Activated naive CD8-positive, alpha-beta T cell treated with anti-CD3 and anti-CD28 coated beads for 36 hours (primary cell): ENCODE measurements around the gene CUTA. TPM values are rescaled to one million over a fixed set of nuclear protein-coding genes. Genes with fewer than 3 reads are reported as not detected.
"Not testable (repeated sequence)": the region's sequence is repeated elsewhere in the genome, so short reads cannot be mapped to it uniquely, and the experiment has no call there.

Experiments used
- DNase-seq: peaks from one replicate; pipeline ENCODE4 v3.0.0; 2021
- H3K27ac Mint-ChIP-seq: one replicate; pipeline ENCODE4 v1.8.0; 2022; ENCODE audit warnings: mild to moderate bottlenecking, moderate library complexity, mixed read lengths
- H3K27me3 Mint-ChIP-seq: one replicate; pipeline ENCODE4 v1.8.0; 2022; ENCODE audit warnings: mild to moderate bottlenecking, mixed read lengths
- H3K36me3 Mint-ChIP-seq: one replicate; pipeline ENCODE4 v1.8.0; 2021; ENCODE audit warnings: mild to moderate bottlenecking, mixed read lengths
- H3K4me1 Mint-ChIP-seq: one replicate; pipeline ENCODE4 v1.8.0; 2021; ENCODE audit warnings: mixed read lengths
- H3K4me3 Mint-ChIP-seq: one replicate; pipeline ENCODE4 v1.8.0; 2022; ENCODE audit warnings: mild to moderate bottlenecking, moderate library complexity, mixed read lengths
- H3K9me3 Mint-ChIP-seq: one replicate; pipeline ENCODE4 v1.8.0; 2022; ENCODE audit warnings: mixed read lengths
- total RNA-seq, 2 experiments: library from RNA; stranded (reverse); gene quantifications; one replicate each; pipeline ENCODE4 v1.2.3, GENCODE V29; 2021

The CUTA gene
- total RNA-seq, 2 experiments from 2014 or later, result 125 to 126 TPM

DNA sequence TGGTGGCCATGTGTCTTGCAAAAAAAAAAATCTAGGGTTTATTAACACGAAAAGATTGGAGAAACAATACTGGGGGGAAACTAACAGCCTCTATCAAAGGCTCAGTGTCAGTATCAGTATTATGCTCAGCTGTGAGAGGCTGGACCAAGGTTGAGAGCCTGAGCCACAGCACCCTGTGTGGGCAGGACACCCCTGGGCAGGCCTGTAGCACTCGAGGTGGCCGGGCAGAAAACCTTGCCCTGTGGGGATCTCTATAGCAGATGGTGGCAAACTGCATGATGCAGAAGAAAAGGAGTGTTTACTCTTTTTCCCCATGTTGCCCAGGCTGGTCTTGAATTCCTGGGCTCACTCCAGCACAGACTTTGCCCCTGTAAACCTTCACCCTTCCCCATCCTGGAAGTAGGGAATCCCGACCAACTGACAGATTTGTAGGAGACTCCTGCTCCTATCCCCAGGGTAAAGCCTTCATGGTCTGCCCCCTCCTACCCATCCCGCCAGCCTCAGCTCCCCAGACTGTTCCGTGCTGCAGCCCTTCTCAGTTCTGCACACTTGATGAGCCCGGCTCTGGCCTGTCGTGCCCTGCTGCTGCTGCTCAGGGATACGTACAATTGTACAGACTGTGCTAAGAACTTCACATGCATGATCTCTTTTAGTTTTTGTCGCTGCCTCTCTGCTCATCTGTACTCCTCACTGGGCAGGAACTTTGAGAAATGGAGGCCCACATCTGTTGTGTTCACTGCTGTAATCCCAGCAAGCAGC lies 34.3 kb downstream of the CUTA start:
- Mint-ChIP-seq H3K4me3 (no peak overlapping the region), H3K27me3 (no peaks in the 10 kb centered on the region), H3K36me3 (no peaks in the 10 kb centered on the region), H3K9me3 (no peaks in the 10 kb centered on the region), H3K27ac (no peak overlapping the region), H3K4me1 (no peaks in the 10 kb centered on the region)
- DNase-seq, result no peak

GRCh38 chr6:33380272-33380981 lies 37.5 kb downstream of the CUTA start:
- Mint-ChIP-seq H3K27me3 (no peaks in the 10 kb centered on the region), H3K4me3 (no peak overlapping the region), H3K36me3 (no peaks in the 10 kb centered on the region), H3K9me3 (no peaks in the 10 kb centered on the region), H3K4me1 (peaks cover 3% of the 10 kb centered on the region), H3K27ac (peak overlapping the region; percentile 3)
- DNase-seq, result no peak

- H3K4me3 Mint-ChIP-seq, DNase-seq, H3K27me3 Mint-ChIP-seq, H3K9me3 Mint-ChIP-seq, H3K27ac Mint-ChIP-seq, H3K4me1 Mint-ChIP-seq, H3K36me3 Mint-ChIP-seq: not testable (repeated sequence)
Observed at GRCh38 chr6:33379184-33379583, 38.7 kb downstream of the CUTA start.

GRCh38 chr6:33377171-33377570 lies 40.7 kb downstream of the CUTA start:
- DNase-seq, result no peak
- H3K4me1 Mint-ChIP-seq, result peaks cover 10% of the 10 kb centered on the region
- H3K27ac Mint-ChIP-seq, result no peak overlapping the region
- no peaks in the 10 kb centered on the region for H3K27me3 Mint-ChIP-seq
- no peak overlapping the region for H3K4me3 Mint-ChIP-seq
- H3K9me3 Mint-ChIP-seq, result no peaks in the 10 kb centered on the region
- no peaks in the 10 kb centered on the region for H3K36me3 Mint-ChIP-seq

GRCh38 chr6:33375143-33375671 lies 42.7 kb downstream of the CUTA start:
- Mint-ChIP-seq H3K27me3 (no peaks in the 10 kb centered on the region), H3K27ac (no peak overlapping the region), H3K9me3 (no peaks in the 10 kb centered on the region), H3K4me3 (no peak overlapping the region), H3K4me1 (peaks cover 10% of the 10 kb centered on the region), H3K36me3 (no peaks in the 10 kb centered on the region)
- no peak for DNase-seq

- no peak overlapping the region for H3K4me3 Mint-ChIP-seq
- no peak for DNase-seq
Observed at GRCh38 chr6:33373960-33374910, 43.7 kb downstream of the CUTA start.

GRCh38 chr6:33372526-33373123 lies 45.3 kb downstream of the CUTA start:
- Mint-ChIP-seq H3K9me3 (no peaks in the 10 kb centered on the region), H3K36me3 (no peaks in the 10 kb centered on the region), H3K27ac (no peak overlapping the region), H3K27me3 (no peaks in the 10 kb centered on the region), H3K4me1 (peaks cover 10% of the 10 kb centered on the region), H3K4me3 (no peak overlapping the region)
- no peak for DNase-seq

More at GRCh38 chr6:33373960-33374910, 43.7 kb downstream of the CUTA start:
- H3K36me3 Mint-ChIP-seq, result no peaks in the 10 kb centered on the region
- no peak overlapping the region for H3K27ac Mint-ChIP-seq
- no peaks in the 10 kb centered on the region for H3K9me3 Mint-ChIP-seq
- H3K4me1 Mint-ChIP-seq, result peaks cover 10% of the 10 kb centered on the region
- no peaks in the 10 kb centered on the region for H3K27me3 Mint-ChIP-seq

- H3K27ac Mint-ChIP-seq, H3K4me3 Mint-ChIP-seq, DNase-seq: not testable (repeated sequence)
Observed at GRCh38 chr6:33371901-33372300, 46.0 kb downstream of the CUTA start.

DNA sequence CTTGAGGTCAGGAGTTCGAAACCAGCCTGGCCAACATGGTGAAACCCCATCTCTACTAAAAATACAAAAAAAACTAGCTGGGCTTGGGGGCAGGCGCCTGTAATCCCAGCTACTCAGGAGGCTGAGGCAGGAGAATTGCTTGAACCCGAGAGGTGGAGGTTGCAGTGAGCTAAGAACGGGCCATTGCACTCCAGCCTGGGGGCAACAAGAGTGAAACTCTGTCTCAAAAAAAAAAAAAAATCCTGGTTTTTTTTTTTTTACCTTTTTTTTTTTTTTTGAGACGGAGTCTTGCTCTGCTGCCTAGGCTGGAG lies 50.2 kb downstream of the CUTA start:
- not testable (repeated sequence) for H3K27me3 Mint-ChIP-seq, H3K4me3 Mint-ChIP-seq, H3K4me1 Mint-ChIP-seq, H3K36me3 Mint-ChIP-seq, DNase-seq, H3K27ac Mint-ChIP-seq, H3K9me3 Mint-ChIP-seq

More at GRCh38 chr6:33371901-33372300, 46.0 kb downstream of the CUTA start:
- H3K9me3 Mint-ChIP-seq, H3K36me3 Mint-ChIP-seq, H3K4me1 Mint-ChIP-seq, H3K27me3 Mint-ChIP-seq: not testable (repeated sequence)

DNA sequence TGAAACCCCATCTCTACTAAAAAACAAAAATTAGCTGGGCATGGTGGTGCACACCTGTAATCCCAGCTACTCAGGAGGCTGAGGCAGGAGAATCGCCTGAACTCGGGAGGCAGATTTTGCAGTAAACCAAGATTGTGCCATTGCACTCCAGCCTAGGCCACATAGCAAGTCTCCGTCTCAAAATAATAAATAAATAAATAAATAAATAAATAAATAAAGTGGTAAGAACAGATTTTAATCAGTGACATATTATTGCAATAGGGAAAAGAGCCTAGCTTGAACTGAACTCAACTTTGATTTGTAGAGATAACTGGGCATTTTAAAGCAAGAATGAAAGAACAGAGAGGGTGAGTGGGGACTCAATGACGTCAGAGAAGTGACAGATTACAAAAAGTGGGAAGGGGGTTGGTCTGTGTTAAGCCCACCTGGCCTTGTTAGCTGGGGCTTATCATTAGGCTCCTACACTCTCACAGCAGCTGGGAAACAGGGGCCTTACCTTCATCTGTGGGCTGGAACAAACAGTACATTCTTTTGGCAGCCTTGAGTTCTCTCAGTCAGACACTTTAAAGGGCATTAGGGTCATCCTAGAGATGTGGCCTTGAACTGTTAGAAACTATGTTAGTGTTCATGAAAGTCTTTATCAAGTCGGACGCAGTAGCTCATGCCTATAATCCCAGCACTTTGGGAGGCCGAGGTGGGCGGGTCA lies 50.7 kb downstream of the CUTA start:
- Mint-ChIP-seq H3K4me1 (no peaks in the 10 kb centered on the region), H3K27me3 (no peaks in the 10 kb centered on the region), H3K4me3 (no peak overlapping the region), H3K36me3 (no peaks in the 10 kb centered on the region), H3K9me3 (no peaks in the 10 kb centered on the region), H3K27ac (no peak overlapping the region)
- DNase-seq, result no peak

Other genes starting within 250 kb of the CUTA start
- gene COL11A2, start 225.6 kb downstream of the CUTA start, total RNA-seq, result 1 to 10 TPM; 1.0 to 1.1 TPM
- gene RXRB, start 217.4 kb downstream of the CUTA start, total RNA-seq, result 10 to 100 TPM; 40.4 to 42.1 TPM
- gene SLC39A7, start 217.2 kb downstream of the CUTA start, total RNA-seq, result 10 to 100 TPM; 51.0 to 55.6 TPM
- 10 to 100 TPM; 31.1 to 32.6 TPM for gene HSD17B8, start 213.5 kb downstream of the CUTA start, total RNA-seq
- 10 to 100 TPM; 35.3 to 35.8 TPM for gene RING1, start 209.6 kb downstream of the CUTA start, total RNA-seq
- gene VPS52, start 146.2 kb downstream of the CUTA start, total RNA-seq, result 10 to 100 TPM; 43.4 to 44.6 TPM
- gene RPS18, start 146.0 kb downstream of the CUTA start, total RNA-seq, result 1,000 to 10,000 TPM; 3,940 to 3,999 TPM
- 1 to 10 TPM; 1.8 to 2.1 TPM for gene B3GALT4, start 141.0 kb downstream of the CUTA start, total RNA-seq
- gene WDR46, start 128.9 kb downstream of the CUTA start, total RNA-seq, result 100 to 1,000 TPM; 105 to 107 TPM
- gene PFDN6, start 128.5 kb downstream of the CUTA start, total RNA-seq, result 100 to 1,000 TPM; 106 to 107 TPM
- 10 to 100 TPM; 15.0 to 17.7 TPM for gene RGL2, start 119.2 kb downstream of the CUTA start, total RNA-seq
- 100 to 1,000 TPM; 201 to 204 TPM for gene TAPBP, start 104.0 kb downstream of the CUTA start, total RNA-seq
- 1 to 10 TPM; 4.5 to 4.6 TPM for gene ZBTB22, start 100.4 kb downstream of the CUTA start, total RNA-seq
- gene DAXX, start 95.1 kb downstream of the CUTA start, total RNA-seq, result 10 to 100 TPM; 84.8 to 94.3 TPM
- gene KIFC1, start 26.3 kb downstream of the CUTA start, total RNA-seq, result 10 to 100 TPM; 74.1 to 76.9 TPM
- 10 to 100 TPM; 23.5 to 26.0 TPM for gene PHF1, start 7.1 kb downstream of the CUTA start, total RNA-seq
- 10 to 100 TPM; 26.4 to 29.3 TPM for gene SYNGAP1, start 2.0 kb upstream of the CUTA start, total RNA-seq
- 10 to 100 TPM; 11.3 to 11.7 TPM for gene ZBTB9, start 36.5 kb upstream of the CUTA start, total RNA-seq
- 10 to 100 TPM; 32.0 to 34.3 TPM for gene BAK1, start 162.2 kb upstream of the CUTA start, total RNA-seq
- gene ITPR3, start 203.2 kb upstream of the CUTA start, total RNA-seq, result 10 to 100 TPM; 35.5 to 36.6 TPM